Activated CD4-positive, alpha-beta T cell treated with anti-CD3 and anti-CD28 coated beads, Interleukin-2, Interleukin-4, amounts not matched to agents 100 ng/mL and 50 ng/mL, durations not matched to agents 16 hours and 8 hours (primary cell): ENCODE data around the gene MYLK.
A peak's percentile ranks its signal among the peaks of the same experiment; 100 is the strongest.

ENCODE experiments used
- DNase-seq: peaks from one replicate; pipeline ENCODE4 v3.0.0-alpha.2; 2020; ENCODE audit warnings: low spot score

Gene MYLK

DNA sequence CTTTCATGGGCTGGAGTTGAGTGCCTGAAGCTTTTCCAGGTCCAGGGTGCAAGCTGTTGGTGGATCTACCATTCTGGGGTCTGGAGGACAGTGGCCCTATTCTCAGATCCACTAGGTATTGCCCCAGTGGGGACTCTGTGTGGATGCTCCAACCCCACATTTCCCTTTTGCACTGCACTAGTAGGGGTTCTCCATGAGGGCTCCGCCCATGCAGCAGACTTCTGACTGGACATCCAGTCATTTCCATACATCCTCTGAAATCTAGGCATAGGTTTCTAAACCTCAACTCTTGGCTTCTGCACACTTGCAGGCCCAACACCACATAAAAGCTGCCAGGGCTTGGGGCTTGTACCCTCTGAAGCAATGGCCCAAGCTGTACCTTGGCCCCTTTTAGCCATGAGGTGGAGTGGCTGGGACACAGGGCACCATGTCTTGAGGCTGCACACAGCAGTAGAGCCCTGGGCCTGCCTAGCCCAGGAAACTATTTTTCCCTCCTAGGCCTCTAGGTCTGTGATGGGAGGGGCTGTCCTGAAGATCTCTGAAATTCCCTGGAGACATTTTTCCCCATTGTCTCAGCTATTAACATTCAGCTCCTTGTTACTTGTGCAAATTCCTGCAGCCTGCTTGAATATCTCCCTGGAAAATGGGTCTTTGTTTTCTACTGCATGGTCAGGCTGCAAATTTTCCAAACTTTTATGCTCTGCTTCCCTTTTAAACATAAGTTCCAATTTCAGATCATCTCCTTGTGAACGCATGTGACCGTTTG, 293.3 kb downstream of the MYLK start:
- DNase-seq: no peak

DNA sequence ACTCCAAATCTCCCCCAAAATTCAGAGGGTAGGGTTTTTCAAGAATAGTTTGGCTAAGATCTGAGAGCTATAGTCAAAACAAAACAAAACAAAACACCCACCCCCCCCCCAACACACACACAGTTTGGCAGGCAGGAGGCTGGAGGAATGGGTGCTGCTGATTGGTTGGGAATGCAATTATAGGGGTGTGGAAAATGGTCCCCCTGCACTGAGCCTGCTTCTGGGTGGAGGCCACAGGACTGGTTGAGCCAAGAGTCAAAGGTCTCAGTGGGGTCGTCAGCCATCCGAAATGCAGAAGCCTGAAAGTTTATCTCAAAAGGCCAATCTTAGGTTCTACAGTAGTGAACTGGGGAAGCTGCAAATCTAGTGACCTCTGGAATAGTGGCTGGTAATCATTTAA, 296.7 kb downstream of the MYLK start:
- no peak for DNase-seq

DNA sequence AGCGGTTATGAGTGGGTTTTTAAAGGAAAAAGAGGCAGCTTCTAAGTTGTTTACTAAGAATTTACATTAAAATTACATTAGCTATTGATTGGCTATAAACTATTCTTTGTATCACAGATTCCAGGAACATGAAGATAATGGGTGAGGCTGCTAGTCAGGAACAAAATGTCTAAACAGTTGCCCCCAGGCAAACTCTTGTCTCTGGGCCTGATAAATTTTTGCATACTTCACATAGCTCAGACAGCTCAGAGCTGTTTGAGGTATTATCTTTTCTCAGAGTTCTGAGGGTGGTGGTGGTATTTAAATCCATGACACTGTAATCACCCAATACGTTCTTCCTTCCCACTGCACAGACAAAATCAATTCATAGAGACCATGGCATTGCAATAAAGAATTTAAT, 297.2 kb downstream of the MYLK start:
- DNase-seq: no peak

DNA sequence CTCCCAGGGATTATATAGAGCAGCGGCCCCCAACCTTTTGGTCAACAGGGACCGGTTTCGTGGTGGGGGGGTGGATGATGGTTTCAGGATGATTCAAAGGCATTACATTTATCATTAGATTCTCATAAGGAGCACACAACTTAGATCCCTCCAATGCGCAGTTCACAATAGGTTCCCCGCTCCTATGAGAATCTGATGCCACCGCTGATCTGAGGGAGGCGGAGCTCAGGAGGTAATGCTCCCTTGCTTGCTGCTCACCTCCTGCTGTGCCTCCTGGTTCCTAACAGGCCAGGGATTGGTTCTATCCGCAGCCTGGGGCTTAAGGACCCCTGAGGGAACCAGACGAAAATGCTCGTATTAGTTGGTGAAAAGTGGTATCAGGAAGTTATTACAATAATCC, 298.0 kb downstream of the MYLK start:
- DNase-seq: peak; percentile 64

DNA sequence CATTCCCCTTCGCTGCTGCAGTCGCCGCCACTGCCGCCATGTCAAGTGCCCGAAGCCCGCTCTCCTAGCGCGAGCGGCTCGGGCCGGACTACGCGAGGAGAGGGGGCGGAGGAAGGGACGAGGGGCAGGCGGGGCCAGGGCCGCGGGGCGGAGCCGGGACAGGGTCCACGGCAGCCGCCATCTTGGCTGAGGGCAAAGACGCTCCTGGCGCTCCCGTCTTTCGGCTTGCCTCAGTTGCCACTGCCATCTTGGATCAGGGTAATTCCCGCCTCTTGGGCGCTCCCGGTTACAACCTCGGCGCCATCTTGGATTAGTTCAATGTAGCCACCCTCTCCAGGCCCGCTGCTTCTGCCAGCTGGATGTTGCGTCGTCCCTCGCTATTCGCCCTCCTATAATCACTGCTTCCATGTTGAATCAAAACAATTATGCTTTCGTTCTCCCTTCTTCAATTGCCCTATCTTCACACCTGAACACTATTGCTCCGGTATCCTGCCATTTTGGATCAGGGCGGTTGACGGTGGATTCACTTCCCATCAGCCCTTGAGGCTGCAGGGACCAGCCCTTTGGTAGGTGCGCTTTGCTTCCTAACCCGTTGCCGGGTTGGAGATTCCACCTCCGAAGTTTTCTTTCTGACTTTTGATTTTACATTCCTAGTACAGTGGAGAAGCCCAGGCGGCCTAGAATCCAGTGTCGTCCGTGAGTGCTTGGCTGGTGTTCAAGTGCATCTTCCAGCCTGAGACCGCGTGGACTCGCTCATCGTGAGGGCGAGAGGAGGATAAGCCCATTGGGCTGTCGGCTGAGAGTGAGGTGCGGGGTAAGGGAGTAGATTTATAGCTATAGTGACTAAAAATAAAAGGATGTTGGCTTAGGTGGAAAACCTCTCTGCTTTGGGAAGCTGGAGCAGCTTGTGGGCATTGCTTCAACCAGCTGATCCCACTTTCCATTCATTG, 298.9 kb downstream of the MYLK start, which contains the start of gene HACD2:
Gene HACD2 (minus strand): TSS at position 66 of the 950 bp plus-strand sequence. CDS start 26 bp downstream, at position 40.
- DNase-seq: peak; percentile 97

DNA sequence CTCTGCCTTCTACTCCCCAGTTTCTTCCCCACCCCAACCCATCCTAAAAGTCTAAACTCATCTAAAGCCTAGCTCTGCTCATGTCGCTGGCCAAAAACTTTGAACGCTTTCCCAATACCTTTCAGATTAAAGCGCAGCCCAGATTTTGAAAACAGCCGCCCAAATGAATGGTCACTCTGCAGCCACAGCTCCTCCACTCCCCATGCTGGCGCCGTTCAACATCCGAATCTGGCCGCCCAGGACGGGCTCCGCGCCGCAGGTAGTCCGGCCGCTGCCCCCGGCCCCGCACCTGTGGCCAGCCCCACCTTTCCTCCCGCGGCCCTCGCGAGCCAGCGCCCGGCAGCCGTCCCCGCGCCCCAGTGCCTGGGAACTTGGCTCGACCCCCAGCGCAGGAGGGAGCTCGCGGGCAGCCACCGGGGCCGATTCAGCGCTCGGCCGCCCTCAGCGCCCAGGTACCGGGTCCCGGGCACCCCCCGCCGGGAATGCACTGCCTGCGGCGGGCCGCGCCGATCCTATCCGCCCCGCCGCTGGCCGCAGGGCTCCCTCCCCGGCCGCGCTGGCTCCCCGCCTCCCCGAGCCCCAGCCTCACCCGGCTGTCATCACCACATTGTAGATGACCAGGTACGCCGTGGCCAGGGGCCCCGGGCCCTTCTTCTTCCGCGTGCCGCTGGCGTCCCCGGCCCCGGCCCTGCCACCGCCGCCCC, 299.7 kb downstream of the MYLK start:
- no peak for DNase-seq

DNA sequence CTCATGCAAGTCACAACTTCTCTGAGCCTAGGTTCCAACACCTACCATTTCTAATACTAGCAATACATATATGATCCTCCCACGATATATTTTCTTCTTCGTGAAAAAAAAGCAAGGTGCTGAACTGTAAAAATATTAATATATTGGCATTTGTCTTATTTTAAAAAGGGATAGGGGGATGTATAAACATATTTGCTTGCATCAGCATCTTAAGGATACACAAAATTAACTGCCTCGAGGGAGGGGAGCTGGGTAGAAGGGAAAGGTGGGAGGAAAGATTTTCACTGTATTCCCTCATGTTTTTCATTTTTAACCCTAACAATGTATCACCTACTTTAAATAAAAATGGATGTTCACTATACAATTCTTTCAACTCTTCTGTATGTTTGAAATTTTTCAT, 300.6 kb downstream of the MYLK start:
- DNase-seq: no peak

DNA sequence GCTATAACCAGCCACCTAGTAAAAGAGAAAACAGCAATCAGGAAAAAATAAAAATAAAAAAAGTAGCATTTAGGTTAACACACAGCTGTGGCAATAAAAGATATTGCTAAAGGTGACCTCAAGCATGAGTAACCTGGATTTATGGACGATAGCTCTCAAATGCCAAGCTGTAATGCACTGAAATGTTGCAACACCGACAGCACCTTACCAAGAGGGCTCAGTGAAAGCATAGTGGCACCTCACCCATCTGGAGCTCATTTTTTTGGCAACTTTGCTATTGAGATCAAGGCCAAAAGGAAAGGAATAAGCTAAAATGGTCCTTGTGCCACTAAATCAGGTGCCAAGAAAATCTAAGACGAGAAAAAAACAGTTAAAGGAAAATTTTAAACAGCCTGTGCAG, 301.8 kb downstream of the MYLK start:
- no peak for DNase-seq

DNA sequence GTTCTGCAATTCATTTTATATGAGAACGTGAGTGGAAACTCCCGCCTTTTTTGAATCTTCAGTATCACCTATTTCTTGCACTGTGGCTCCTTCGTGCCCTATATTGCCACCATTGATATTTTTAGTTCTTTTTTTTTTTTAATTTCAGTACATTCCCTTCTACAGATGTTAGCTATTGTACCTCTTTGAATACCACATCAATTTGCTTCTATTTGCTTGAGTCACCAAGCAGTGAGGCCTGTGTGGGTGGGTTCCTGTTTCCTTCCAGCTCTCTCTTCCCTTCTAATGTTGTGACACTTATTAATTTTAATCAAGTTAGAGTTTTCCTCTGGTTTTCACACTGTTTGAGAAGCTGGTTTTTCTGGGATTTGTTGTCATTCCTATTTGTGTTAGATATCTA, 308.0 kb downstream of the MYLK start:
- DNase-seq: no peak

DNA sequence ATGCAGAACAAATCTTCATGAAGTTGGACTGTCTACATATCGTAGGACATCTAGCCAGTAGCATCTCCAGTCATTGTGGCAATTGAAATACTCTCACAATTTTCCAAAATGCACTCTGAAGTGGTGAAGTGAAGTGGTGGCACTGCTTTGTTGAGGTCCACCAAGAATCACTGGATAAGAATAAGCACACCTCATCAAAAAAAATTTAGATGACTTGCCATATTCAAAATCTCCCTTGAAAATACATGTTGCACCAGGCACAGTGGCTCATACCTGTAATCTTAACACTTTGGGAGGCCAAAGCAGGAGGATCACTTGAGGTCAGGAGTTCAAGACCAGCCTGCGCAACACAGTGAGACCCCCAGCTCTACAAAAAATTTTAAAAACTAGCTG, 312.2 kb downstream of the MYLK start:
- DNase-seq: no peak

DNA sequence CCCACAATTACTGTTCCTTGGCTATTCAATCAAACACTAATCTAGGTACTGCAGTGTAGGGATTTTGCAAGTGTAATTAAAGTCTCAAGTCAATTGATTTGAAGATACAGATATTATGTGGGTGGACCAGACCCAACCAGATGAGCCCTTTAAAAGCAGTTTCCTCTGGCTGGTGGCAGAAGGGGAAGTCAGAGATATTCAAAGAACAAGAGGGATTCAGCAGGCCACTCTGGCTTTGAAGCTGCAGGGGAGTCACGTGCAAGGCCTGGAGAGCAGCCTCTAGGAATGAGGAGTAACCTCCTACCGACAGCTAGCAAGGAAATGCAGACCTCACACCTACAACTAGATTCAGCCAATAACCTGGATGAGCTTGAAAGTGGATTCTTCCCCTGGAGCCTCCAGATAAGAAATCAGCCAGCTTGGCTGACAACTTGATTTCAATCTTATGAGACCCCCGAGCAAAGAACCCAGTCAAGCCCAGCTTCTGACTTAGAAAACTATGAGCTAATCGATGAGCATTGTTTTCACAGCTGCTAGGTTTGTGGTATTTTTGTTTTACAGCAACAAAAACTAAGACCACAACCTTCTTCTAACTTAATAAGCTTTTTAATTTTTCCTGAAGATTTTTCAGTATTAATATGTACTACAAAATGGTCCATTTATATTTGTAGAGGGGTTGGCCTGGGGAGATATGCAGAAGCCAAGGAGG, 312.7 kb downstream of the MYLK start:
- no peak for DNase-seq

DNA sequence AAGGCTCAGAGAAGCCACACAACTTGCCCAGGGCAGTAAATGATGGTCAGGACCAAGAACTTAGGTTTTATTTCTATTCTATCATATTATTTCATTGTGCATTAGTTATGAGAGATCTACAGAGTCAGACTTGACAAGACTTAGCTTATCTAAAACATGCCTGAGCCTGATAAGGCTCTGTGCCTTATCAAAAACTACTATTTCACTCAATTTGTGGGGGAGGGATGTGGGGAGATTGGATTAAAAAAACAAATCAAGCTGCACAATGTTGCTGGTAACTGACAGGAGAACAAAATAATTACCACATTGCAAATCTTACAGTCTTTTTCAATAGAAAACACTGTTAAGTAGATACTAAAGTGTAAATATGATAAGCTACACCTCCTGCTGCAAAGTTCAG, 315.3 kb downstream of the MYLK start:
- no peak for DNase-seq

DNA sequence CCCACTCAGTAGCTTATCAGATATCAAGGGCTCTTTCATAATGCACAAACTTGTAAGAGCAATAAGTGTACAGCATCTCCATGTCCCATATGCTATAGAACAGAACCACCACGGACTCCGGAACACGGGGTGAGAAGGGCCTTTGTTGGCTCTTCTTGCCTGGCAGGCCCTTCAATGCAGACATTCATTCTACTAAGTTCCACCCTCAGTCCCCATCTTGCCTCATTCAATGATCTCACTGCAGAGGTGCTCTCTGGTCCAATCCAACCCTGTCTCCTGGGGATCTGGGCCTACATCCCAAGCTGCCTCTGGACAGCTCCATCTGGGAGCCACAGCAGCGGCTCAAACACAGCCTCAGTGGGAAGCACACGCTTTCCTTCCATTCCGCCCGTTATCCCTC, 316.1 kb downstream of the MYLK start:
- DNase-seq: no peak

DNA sequence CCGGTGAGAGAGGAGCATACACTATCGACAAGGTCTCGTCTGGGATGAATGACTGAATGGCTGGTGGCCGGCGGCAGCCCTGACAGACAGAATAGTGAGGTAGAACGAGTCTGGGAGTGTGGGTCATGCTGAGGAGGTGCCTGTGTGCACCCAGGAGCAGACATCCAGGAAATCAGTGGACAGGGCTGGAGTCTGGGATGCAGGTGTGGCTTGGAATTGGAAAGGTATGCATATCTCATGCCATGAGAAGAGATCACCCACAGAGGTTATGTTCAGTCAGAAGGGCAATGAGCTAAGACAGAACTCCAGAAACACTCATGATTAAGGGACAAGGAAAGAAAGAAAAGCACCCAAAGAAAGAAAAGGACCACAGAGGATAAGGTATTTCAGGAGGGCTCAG, 320.1 kb downstream of the MYLK start:
- no peak for DNase-seq

DNA sequence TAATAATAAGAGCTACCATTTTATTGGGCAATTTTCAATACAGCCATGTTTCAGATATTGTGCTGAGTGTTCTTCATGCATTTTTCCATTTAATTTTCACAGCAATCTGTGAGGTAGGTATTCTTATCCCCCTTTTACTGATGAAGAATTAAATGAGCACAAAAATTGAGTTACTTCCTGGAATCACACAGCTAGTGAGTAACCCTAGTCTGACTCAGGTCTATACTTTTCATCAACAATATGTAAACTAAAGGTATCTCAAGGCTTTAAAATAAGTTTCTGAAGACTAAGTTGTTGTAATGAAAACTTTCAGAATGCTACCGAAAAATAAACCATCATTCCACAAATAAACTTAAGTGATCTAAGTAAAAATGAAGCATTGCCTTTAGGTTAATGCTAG, 321.6 kb downstream of the MYLK start:
- no peak for DNase-seq

DNA sequence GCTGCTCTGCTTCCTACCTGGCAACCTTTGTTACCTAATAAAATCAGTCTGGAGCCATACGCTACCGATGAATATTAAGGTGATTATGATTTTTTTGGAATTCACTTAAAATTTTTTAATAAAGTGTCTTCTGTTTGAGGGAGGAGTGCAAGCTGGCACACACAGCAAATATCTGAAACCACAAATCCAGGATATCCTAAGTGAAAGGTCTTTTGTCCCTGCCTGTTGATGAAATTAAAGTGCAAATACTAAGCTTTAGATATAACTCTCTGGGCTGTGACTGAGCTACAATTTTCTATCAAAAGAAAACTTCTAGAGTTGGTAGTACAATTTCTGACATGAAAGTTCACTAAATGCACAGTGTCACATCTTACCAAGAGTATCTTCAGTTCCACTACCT, 322.9 kb downstream of the MYLK start:
- DNase-seq: no peak
